Hematopoietic multipotent progenitor cell (in vitro differentiated cells): ENCODE results near the gene BCL2L12. TPM values are rescaled to one million over a fixed set of nuclear protein-coding genes. Genes with fewer than 3 reads are reported as not detected.
"Not testable (repeated sequence)": the region's sequence is repeated elsewhere in the genome, so short reads cannot be mapped to it uniquely, and the experiment has no call there.

ENCODE experiments used
- DNase-seq, 3 donors: peaks; one replicate each; pipeline ENCODE4 v3.0.0-alpha.2; 2011 to 2015; ENCODE audit warnings: low read depth in 2 of 3, low spot score in 2 of 3
- total RNA-seq: library from RNA; depleted of rRNA; stranded (reverse); fragments of >200 nt; gene quantifications from one replicate; pipeline ENCODE4 v1.2.3, GENCODE V29; 2012

BCL2L12 gene, protein sequence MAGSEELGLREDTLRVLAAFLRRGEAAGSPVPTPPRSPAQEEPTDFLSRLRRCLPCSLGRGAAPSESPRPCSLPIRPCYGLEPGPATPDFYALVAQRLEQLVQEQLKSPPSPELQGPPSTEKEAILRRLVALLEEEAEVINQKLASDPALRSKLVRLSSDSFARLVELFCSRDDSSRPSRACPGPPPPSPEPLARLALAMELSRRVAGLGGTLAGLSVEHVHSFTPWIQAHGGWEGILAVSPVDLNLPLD
- total RNA-seq: 8.1 TPM

DNA sequence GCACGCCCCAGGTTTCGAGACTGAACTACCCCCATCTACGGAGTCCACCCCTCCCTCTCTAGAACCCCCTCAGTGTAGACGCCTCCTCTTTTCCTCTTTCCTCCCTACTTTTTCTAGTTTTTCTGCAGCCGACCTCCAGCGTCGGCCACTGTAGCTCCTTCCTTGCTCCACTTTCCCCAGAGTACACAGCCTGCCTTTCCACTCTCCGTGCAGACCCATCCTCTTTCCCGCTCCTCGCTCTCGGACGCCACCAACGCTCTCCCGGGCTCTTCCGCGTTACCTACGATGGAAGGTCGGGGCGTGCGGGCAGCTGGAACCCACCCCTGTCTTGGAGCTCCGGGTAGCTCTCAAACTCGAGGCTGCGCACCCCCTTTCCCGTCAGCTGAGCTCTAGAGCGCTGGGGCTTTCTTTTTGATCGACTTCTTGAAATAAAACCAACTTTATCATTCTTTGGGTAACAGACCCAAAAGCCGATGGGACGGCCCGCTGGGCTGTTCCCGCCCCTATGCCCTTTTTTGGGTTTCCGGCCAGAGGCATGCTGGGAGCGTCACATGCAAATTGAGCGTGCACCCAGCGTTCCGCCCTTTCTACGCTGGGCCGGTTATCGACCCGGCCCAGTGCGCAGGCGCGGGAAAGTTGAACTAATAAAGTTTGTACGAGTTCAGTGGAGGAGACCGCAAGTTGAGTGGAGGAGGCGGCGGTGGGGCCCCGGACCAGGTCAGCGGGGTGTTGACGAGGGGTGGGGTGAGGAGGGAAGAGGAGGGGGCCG lies at the start of gene BCL2L12, which contains the start of gene IRF3:
TSS of gene BCL2L12 (plus strand) at position 583 of the 769 bp plus-strand sequence. CDS start 760 bp downstream, outside the sequence.
TSS of gene IRF3 (minus strand) at position 507 of the 769 bp plus-strand sequence. CDS start 1,019 bp downstream, outside the sequence.
- peak; percentile 97 to 98 (median 98) for DNase-seq

DNA sequence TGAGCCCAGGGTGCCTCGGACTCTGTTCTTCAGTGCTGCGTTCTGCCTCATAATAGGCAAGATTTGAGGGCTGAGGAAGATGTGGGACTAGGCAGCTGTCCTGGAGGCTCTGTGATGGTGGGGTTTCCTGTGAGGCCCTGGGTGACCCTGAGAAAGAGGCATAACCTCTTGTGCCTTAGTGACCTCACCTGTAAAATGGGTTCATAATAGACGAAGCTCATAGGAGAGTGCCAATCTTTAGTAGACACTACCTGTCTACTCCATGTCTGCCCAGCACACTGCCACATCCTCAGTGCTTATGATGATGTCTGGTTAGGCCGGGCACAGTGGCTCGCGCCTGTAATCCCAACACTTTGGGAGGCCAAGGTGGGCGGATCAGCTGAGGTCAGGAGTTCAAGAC lies 49.2 kb upstream of the BCL2L12 start:
- no peak for DNase-seq

DNA sequence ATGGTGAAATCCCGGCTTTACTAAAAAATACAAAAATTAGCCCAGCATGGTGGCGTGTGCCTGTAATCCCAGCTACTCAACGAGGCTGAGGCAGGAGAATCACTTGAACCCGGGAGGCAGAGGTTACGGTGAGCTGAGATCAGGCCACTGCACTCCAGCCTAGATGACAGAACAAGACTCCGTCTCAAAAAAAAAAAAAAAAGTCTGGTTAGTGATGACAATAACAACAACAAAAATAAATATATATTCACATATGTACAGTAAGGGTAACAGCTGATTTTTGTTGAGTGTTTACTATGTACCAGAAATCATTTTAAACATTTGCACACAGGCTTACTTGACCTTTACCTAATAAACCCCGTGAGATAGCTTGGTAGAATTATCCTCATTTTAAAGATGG lies 48.8 kb upstream of the BCL2L12 start:
- no peak for DNase-seq

DNA sequence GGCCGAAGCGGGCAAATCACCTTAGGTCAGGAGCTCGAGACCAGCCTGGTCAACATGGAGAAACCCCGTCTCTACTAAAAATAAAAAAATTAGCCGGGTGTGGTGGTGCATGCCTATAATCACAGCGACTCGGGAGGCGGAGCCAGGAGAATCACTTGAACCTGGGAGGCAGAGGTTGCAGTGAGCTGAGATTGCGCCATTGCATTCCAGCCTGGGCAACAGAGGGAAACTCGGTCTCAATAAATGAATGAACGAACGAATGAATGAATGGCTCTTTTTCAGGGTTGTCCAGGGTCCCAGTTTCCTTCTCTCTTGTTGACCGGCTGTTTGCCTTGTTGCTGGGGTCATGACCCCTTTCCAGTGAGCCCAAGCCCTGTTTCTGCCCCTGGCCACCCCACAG lies 47.9 kb upstream of the BCL2L12 start:
- DNase-seq: not testable (repeated sequence)

DNA sequence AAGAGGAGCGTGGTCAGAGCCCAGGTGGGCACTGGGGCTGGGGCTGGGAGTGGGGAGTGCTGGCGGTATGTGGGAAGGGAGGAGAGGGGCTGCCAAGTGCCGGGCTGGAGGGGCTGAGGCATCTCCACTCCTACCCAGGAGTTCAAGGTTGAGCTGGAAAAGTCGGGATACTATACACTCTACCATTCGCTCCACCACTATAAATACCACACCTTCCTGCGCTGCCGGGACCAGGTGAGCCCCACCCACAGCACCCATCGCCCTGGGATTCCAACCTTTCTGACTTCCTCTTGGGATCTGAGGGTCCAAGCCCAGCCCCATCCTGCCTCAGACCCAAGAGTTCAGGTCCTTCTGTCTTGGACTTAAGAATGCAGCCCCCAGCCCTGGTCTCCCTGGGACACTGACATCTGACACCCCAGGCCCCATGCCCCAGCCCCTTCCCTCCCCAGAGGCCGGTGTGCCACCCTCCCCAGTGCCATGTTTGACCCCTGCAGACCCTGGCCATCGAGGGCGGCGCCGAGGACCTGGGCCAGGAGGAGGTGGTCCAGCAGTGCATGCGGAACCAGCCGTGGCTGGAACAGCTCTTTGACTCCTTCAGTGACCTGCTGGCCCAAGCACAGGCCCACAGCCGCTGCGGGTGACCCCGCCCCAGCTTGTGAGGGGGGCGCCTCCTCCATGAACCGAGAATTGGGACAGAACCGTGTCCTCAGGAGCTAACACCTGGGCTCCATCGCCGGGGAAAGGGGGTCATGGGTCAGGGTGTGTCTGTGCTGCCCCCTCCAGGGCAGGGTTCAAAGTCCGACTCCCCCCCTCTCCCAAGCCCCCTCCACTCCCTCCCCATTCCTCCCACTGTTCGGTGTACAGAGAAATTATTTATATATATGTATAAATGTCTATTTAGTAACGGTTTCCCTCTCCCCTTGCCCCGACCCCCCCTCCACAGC lies 40.5 kb upstream of the BCL2L12 start:
- no peak for DNase-seq

DNA sequence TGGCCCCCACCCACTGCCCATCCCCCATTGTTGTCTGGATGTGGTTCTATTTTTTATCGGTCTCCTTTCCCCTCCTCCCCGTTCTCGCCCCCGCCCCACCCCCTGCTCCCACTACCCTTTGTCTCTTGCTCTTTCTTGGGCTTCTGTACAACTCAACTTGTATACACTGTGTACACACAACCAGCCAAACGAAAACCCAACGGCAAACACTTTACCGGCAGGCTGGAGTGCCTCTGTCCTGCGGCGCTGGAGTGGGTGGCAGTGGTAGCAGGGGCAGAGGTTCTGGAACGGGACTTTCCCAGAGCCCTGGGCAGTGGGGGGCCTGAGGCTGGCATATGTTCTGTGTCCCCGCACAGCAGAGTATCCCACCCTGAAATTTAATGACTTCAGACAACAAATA lies 39.5 kb upstream of the BCL2L12 start:
- no peak for DNase-seq

DNA sequence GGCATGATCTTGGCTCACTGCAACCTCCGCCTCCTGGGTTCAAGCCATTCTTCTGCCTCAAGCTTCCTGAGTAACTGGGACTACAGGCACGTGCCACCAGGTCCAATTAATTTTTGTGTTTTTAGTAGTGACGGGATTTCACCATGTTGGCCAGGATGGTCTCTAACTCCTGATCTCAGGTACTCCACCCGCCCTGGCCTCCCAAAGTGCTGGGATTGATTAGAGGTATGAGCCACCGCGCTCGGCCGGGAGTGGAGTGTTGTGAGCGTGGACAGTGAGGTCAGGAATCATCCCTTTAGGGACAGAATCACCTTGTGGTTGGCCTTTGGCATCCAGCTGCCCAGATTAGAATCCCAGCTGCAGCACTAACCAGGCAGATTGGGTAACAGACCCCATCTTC lies 36.1 kb upstream of the BCL2L12 start:
- DNase-seq: no peak

DNA sequence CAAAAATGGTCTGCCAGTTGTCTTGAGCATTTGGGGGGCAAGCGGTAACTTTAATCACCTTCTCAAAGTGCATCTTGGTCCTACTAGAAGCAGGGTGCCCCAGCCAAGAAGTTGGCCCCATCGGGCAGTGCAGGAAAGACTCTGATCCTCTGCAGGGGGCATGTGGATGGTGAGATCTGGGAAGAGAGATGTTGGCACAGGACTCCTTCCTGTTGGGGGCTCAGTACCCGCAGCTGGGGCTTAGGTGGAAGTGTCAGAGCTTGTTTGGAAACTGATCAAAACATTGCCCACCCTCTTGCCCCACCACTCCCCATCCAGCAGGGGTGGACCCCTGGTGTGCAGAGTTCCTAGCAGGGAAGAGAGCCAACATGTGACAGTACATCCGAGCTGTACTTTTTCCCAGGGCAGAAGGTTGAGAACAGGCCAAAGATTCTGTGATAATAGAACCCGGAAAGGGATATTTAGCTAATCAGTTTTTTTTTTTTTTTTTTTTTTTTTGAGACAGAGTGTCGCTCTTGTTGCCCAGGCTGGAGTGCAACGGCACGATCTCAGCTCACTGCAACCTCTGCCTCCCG lies 34.6 kb upstream of the BCL2L12 start:
- no peak for DNase-seq

DNA sequence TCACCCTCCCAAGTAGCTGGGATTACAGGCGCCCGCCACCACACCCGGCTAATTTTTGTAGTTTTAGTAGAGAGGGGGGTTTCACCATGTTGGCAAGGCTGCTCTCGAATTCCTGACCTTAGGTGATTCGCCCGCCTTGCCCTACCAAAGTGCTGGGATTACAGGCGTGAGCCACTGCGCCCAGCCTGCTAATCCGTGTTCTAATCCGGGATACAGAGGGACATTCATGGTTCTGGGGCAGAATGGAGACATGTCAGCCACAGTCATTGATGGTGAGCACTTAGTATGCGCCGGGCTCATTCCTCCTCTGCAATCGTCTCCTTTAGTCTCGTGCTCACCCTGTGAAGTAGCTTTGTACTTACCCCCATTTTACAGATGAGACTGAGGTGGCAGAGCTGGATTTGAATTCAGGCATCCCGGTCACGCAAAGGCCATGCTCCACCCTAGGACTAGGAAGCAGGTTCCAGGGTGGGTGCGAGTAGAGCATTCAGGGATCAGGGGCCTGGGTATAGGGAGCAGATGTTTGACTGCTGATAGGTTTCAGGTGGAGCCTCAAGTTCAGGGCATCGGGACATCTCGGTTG lies 34.0 kb upstream of the BCL2L12 start:
- DNase-seq: no peak

DNA sequence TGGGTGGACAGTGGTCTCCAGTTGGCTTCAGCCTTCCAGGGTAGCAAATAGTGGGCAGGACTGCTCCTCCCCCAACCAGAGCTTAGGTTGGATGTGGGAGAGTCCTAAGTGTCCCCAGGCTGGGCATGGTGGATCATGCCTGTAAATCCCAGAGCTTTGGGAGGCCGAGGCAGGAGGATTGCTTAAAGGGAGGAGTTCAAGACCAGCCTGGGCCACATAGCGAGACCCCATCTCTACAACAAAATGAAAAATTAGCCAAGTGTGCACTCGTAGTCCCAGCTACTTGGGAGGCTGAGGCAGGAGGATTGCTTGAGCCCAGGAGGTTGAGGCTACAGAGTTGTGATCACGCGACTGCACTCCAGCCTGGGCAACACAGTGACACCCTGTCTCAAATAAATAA lies 33.2 kb upstream of the BCL2L12 start:
- DNase-seq: no peak

DNA sequence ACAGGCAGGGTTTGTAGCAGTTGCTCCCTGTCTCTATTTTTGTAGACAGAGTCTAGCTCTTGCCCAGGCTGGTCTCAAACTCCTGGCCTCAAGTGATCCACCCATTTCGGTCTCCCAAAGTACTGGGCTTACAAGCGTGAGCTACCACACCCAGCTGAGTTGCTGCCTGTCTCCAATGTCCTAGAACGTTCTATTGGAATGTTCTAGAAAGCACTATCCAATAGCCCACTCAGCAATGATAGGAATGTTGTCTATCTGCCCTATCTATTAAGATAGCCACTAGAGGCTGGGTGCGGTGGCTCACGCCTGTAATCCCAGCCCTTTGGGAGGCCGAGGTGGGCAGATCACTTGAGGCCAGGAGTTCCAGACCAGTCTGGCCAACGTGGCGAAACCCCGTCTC lies 32.5 kb upstream of the BCL2L12 start:
- not testable (repeated sequence) for DNase-seq

DNA sequence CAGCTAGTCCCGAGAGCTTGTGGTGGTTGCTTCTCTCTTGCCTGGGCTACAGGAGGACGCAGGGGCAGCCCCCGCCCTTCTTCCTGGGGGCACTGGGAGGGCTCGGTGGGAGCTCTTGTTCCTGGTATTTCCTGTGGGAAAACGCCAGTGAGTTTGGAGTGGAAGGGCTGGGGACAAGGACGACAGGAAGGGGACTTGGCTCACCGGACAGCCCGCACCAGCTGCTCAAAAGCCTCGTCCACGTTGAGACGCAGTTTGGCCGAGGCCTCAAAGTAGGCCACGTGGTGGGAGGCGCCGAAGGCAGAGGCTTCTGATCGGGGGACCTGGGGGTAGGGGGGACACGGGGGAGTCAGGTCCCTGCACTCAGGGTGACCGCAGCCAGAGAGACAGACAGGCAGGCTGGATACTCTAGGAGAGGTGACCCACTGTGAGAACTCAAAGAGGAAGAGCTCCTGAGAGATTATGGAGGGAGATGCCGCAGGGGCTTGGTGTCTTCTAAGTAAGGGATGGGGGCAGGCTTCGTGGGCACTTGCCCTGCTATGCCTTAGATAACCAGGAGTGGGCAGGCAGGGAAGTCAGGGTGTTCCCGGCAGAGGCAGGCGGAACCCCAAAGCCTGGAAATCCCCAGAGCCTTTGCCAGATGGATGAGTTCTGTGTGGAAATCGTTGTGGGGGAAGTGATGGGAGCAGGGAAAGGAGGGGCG lies 30.1 kb upstream of the BCL2L12 start:
- no peak for DNase-seq

DNA sequence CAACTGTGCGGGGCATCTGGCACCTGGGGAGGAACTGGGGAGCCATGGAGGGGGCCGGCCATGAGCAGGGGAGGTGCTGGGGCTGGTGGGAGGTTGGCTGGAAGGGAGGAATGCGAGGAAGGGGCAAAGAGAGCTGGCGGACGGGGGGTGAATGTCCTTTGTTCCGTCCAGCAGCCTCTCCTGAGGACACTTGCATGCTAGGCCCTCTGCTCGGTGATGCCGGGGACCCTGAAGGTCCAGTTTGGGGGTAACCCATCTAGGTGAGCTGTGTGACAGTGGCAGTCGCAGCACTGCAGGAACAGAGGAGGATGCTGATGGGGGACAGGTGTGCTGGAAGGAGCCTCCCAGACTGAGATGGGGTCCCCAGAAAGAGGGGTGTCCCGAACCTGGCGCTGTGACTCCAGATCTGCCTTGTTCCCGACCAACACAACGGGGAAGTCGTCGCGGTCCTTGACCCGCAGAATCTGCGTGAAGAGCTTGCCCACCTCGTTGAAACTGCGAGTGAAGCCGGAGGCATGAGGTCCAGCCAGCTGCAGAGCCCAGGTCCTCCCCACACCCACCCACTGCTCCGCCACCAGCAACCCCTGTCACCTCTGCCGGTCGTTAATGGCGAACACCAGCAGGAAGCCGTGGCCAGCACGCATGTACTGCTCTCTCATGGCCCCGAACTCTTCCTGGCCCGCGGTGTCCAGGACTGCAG lies 29.4 kb upstream of the BCL2L12 start:
- DNase-seq: no peak

DNA sequence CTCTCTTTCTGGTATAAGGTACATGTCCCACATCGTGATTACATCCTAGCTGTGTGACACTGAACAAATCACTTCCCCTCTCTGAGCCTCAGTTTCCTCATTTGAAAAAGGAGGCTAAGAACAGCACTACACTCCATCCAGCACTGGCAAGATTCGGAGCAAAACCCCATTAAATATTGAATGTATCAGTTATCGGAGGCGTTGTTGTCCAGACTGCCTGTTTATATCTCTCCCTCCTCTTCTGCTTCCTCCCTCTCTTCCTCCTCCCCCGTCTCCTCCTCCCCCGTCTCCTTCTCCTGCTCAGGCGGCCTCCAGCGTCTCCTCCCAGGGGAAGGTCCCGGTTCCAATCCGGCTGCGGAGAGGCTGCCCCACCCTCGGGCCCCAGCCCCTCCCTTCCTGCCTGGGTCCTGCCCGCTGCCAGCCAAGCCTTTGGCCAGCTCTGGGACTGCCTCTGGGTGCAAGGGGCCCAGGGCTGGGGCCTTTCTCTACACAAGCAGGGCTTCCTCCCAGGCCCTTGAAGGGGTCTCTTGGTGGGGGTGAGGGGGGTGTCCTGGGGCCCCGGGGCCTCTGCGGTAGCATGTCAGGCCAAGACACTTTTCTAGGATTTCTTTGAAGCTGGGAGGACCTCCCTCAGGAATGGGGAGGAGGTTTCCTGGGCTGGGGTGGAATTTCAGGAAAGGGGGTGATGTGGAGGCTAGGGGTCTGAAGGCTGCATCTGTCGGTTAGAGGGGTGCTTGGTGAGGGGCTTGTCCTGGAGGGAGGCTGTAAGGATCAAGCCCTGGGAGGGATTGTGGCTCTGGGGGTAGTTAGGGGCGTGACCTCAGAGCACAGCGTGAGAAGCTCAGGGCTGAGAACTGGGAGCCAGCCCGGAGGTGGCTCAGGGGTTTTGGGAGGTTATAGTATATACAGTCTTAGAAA lies 27.7 kb upstream of the BCL2L12 start:
- no peak for DNase-seq

DNA sequence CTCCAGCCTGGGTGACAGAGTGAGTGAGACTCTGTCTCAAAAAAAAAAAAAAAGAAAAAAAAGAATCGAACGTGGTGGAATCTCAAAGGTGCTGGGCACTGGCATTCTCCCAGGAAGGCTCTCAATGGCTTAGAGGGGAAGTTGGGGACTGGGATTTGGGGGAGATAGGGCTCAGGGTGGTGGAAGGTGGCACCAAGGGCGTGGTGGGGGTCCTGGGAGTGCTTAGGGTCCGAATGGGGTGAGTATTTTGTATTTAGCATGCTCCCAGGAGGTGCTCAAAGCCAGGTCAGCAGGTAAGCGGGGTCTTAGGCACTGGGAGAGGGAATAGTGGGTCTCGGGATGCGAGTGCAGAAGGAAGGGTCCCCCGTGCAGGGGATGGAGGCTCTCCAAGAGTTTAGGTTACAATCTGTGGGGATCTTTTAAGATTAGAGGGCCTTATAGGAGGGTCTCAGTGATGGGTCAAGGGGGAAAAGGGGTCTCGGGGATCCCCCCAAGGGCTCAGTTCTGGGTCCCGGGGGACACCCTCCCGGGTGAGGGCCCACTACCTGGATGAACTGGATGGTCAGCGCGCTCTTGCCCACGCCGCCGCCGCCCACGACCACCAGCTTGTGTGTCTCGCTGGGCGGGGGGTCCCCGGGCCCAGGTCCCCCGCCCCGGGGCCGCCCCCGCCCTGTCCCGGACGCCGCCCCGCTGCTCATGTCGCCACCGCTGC lies 26.2 kb upstream of the BCL2L12 start:
- no peak for DNase-seq

DNA sequence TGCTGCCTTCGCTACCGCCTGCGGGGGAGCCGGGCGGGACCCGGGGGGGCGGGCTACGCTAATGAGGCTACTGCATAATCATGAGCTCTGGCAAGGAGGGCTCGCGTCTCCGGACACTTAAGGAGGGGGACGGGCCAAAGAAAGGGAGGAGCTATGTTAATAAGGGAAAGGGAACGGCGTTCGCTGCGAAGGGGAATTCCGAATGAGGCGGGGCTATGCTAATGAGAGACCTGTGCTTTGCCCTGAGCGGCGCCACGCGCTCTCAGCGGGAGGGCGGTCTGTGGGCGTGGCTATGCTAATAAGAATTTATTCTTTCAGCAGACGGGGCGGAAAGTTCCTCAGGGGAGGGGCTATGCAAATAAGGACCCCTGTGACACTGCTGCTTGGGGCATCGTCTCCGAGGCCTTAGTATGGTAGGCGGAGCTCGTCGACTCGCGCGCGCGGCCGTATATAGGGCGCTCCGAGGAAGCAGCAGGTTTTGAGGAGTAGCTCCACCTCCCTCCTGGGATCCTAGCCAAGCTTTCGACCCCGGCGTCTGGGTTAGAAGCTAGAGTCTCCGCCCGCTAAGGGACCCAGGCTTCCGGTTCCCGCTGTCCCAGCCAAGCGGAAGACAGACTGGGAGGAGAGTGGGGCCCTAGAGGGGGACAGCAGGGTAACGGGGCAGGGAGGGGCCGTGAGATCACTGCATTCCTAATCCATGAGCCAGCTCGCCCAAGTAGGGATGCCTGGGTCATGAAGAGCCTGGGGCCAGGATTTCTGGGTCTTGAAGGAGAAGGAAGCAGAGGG lies 25.4 kb upstream of the BCL2L12 start, which contains the start of gene RRAS:
TSS of gene RRAS (minus strand) at position 31 of the 786 bp plus-strand sequence. CDS start 45 bp downstream, outside the sequence.
- peak; percentile 97 to 100 (median 100) for DNase-seq
